Peyer's patch (tissue), 4 donors: ENCODE results near the gene USP10.

Experiments
- CTCF ChIP-seq, 6 experiments: fragments of 450-650 bp in 4 of 6; fragments of 200-600 bp in 2 of 6; sonication (generic) in 1 of 6; IDR thresholded peaks; one replicate each; pipeline ENCODE4 v1.5.1; 2017 to 2019; ENCODE audit warnings: antibody characterized with exemption in 6 of 6, mild to moderate bottlenecking in 3 of 6, moderate library complexity in 1 of 6
- POLR2A ChIP-seq, 2 donors: fragments of 450-650 bp; IDR thresholded peaks; one replicate each; pipeline ENCODE4 v1.5.1; 2017; ENCODE audit warnings: antibody characterized with exemption in 2 of 2, mild to moderate bottlenecking in 2 of 2, moderate library complexity in 2 of 2

GRCh38 chr16:84759061-84759460, 59.3 kb downstream of the USP10 start:
- TF ChIP-seq CTCF (IDR thresholded peaks at IDR 0.05) (no peak), POLR2A (IDR thresholded peaks at IDR 0.05) (no peak)
